Anterior cingulate cortex (tissue), 58 donors: ENCODE data around the gene PHAX.
"Not testable (repeated sequence)": the region's sequence is repeated elsewhere in the genome, so short reads cannot be mapped to it uniquely, and the experiment has no call there.

Experiments used
- DNase-seq, 58 donors: peaks; one replicate each; lab custom pipeline; 2025; lab: John Stamatoyannopoulos, UW

PHAX gene

DNA sequence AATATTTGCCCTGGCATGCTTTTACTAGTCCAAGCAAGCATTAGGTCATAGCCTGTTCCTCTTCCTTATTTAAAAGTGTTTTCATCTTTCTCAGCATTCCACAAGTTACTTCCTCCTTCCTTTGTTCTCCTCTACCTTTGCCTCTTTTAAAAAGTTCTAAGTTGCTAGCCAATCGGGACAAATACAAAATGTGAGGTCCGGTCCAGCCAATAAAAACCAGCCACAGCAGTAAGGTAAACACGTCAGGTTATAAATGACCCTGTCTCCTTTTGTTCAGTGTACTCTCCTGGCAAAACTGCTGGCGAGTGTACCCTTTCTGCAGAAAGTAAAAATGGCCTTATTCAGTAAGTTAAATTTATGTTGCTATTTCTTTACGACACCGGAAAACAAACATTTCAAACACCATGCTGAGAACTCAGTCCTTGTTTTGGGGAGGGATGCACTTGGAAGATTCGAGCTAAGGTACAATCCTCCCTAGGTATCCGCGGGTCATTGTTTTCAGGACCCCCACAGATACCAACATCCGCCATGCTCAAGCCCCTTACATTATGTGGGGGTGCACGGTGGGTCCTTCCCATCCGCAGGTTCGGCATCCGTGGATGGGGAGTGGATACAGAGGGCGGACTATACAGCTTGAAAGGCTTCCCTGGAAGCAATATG lies 646 bp upstream of the PHAX start:
- peak in 1 of 58 donors; percentile 29 for DNase-seq

DNA sequence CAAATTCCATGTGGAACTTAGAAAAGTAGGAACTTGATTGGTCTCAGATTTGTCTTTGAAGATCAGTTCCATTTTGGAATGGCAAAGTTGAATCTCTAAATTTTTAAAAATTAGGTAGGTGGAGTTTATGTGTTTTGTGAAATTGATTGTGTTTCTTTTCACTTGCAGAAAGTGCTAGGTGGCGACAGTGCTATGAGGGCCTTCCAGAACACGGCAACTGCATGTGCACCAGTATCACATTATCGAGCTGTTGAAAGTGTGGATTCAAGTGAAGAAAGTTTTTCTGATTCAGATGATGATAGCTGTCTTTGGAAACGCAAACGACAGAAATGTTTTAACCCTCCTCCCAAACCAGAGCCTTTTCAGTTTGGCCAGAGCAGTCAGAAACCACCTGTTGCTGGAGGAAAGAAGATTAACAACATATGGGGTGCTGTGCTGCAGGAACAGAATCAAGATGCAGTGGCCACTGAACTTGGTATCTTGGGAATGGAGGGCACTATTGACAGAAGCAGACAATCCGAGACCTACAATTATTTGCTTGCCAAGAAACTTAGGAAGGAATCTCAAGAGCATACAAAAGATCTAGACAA lies 2.8 kb downstream of the PHAX start:
- DNase-seq, result no peak

DNA sequence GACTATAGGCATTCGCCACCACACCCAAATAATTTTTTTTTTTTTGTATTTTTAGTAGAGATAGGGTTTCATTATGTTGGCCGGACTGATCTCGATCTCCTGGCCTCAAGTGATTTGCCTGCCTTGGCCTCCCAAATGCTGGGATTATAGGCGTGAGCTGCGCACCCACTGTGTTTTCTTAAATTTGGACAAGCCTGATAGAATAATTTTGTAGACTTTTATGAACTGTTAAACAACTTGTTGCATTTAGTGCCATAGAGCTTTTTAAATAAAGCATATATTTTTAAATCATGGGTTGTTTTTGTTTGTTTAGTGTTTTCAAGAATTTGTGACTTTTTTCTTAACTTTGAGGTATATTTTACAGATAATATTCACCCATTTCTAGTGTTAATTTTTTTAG lies 4.8 kb downstream of the PHAX start:
- no peak for DNase-seq

DNA sequence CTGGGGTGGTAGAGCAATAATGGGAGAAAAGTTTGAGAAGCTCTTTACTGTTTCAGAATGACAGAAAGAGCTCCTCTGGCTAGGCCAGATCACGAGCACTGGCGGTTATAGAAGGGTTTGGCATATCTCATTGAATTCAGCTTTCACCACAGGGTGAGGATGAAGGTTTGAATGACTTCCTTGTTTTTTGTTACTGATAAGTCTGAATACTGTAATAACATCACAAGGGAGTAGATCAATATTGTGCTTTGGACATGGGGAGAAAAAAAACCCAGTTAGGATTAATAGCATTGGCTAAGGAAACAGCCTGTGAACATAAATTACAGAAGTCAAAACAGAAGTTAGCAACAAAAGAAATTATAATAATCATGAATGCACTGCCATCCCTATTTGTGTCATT lies 9.4 kb downstream of the PHAX start:
- DNase-seq, result no peak

DNA sequence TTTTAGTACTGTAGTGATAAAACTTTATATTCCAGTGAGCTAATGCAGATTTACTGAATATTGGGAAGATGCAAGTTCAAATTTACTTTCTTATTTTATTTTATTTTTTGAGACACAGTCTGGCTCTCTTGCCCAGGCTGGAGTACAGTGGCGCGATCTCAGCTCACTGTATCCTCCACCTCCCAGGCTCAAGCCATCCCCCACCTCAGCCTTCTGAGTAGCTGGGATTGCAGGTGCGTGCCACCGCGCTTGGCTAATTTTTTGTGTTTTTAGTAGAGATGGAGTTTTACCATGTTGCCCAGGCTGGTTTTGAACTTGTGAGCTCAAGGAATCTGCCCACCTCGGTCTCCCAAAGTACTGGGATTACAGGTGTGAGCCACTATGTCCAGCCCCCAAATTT lies 9.9 kb downstream of the PHAX start:
- no peak for DNase-seq

DNA sequence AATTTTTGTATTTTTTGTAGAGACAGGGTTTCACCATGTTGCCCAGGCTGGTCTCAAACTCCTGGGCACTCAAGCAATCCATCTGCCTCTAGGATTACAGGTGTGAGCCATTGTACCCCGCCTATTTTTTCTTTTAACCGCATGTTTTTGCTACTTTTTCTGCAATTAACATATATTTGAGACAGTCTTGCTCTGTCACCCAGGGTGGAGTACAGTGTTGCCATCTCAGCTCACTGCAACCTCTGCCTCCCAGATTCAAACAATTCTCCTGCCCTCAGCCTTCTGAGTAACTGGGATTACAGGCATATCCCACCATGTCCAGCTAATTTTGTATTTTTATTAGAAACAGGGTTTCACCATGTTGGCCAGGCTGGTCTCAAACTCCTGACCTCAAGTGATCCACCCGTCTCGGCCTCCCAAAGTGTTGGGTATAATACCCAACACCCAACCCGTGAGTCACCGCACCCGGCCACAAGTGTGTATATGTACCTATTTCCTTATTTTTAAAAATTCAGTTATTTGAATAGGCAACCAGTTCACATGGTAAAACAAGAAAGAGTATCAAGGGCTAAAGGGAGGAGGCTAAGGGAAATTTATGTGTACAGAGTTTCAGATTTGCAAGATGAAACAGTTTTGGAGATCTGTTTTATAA lies 13.3 kb downstream of the PHAX start:
- DNase-seq, result no peak

DNA sequence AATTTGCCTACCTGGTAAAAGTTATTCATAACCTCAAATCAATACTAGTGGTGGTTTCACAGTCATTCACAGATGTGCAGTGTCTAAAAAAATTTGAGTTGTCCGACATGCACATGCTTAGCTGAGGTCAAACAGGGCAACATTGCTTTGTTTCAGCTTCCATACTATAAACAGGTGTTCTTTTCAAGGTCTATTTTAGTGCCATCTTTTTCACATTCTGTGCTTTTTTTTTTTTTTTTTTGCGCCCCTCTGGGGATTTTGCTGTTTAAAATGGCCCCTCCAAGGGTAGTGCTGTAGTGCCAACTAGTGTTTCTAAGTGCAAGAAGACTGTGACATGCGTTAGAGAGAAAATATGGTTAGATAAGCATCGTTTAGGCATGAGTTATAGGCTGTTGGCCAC lies 14.5 kb downstream of the PHAX start:
- DNase-seq, result no peak

DNA sequence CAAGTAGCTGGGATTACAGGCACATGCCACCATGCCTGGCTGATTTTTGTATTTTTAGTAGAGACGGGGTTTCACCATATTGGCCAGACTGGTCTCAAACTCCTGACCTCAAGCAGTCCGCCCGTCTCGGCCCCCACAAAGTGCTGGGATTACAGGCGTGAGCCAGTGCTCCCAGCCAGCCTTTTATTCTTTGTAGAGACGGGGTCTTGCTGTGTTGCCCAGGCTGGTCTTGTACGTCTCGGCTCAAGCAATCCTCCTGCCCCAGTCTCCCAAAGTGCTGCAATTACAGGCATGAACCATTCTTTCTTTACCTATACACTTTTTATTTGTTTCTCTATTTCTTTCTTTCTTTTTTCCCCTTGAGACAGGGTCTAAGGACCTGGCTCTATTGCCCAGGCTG lies 16.9 kb downstream of the PHAX start:
- not testable (repeated sequence) for DNase-seq

DNA sequence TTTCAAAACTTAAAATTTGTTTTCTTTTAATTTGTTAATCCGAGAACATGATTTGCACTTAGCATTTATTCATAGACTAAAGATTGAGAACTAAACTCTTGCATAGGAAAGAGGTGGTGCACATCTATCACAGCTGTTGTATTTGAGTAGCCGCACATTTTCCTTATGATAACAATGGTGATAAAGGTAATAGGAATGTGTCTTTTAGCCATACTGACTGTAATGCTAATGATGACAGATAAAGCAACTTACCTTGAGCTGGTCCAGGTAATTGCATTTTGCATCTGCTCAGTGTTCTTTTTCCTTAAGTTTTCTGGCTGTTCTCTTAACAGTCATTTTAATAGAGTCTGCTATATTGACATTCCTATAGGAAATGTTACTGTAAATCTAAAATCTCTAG lies 19.0 kb downstream of the PHAX start:
- no peak for DNase-seq

DNA sequence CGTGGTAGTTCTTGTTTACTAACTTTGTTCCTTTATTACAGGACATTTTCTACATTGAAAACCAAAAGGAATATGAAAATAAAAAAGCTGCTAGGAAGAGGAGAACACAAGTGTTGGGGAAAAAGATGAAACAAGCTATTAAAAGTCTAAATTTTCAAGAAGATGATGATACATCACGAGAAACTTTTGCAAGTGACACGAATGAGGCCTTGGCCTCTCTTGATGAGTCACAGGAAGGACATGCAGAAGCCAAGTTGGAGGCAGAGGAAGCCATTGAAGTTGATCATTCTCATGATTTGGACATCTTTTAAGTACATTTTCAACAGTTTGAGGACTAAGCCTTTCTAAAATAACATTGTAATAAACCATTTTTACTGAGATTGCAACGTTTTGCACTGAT lies 23.8 kb downstream of the PHAX start:
- DNase-seq, result no peak

DNA sequence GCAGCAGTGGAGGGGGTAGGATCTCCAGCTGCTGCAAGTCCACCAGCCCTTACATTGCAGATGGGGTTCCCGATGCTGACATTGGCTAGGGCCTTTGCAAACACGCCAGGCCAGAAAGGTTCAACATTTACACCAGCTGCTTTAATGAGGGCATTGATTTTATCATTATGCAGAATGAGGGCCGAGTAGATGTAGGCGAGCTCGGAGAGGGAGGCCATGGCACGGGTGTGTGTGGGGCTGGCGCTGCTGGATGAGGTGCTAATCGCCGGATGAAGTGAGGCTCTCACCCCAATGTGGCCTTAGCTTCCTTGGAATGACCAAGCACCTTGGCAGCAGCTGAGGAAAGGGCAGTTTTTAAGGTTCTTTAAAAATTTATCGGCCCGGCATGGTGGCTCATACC lies 27.4 kb downstream of the PHAX start:
- DNase-seq, result no peak

DNA sequence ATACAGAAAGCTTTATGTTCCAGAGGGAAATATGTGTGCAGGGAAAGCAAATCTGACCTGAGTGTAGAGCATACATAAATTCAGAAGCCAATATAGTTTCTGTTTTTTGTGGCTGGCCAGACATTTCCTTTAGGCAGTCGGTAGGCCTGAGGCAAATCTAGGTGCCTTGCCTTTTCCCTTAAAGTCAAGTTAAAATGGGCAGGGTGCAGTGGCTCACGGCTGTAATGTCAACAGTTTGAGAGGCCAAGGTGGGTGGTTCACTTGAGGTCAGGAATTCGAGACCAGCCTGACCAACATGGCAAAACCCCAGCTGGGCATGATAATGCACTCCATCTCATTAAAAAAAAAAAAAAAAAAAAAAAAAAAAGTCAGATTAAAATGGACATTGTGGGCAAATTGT lies 31.2 kb downstream of the PHAX start:
- DNase-seq, result no peak

DNA sequence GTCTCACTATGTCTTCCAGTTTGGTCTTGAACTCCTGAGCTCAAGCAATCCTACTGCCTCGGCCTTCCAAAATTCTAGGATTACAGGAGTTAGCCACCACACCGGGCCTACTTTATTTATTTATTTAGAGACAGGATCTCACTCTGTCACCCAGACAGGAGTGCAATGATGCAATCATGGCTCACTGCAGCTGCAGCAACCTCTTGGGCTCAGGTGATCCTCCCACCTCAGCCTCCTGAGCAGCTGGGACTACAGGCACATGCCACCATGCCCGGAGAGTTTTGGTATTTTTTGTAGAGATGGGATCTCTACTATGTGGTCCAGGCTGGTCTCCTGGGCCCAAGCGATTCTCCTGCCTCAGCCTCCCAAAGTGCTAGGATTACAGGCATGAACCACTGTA lies 32.8 kb downstream of the PHAX start:
- no peak for DNase-seq

DNA sequence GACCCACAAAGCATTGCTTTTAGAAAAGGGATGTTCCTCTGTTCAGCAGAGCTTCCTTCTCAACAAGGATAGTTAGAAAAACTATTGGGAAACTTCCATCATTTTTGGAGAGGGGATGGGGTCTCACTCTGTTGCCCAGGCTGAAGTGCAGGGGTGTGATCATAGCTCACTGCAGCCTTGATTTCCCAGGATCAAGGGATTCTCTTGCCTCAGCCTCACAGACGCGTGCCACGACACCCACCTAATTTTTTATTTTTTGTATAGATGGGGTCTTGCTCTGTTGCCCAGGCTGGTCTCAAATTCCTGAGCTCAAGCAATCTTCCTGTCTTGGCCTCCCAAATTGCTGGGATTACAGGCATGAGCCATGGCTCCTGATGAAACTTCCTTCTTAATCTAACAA lies 34.8 kb downstream of the PHAX start:
- no peak for DNase-seq

DNA sequence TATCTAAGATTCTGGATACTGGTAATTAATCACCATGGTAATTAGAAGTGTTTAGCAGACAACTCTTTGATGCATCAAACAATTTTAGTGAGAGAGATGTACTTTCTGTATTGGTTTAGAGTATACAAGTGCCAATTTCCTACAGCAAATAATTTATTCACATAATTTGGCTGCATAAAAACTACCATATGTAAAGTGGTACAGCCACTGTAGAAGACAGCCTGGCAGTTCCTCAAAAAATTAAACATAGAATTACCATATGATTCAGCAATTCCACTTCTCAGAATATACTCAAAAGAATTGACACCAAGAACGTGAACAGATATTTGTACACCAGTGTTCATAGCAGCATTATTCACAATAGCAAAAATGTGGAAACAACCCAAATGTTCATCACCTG lies 36.2 kb downstream of the PHAX start:
- DNase-seq, result no peak

DNA sequence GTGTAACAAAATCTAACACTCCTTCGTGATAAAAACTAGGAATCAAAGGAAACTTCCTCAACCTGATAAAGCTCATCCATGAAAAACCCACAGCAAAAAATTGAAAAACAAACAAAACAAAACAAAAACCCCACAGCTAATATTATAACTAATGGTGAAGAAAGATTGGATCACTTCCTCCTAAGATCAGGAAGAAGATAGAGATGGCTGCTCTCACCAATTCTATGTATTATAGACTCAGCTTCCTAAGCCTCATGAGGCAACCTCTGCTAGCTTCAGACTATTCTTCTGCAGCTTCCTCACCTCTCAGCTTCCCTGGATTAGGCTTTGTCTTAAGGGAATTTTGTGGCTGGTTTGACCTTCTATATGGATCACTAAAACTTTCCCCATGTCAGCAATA lies 40.1 kb downstream of the PHAX start:
- DNase-seq, result no peak

DNA sequence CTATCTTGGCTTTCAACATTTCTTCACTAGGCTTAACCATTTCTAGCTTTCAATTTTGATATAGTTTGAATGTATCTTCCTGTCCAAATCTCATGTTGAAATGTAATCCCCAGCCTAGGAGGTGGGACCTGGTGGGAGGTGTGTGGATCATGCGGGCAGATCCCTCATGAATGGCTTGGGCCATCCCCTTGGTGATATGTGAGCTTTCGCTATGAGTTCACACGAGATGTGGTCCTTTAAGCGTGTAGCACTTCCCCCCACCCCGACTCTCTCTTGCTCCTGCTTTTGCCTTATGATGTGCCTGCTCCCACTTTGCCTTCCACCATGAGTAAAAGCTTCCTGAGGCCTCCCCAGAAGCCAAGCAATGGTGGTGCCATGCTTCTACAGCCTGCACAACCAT lies 40.6 kb downstream of the PHAX start:
- DNase-seq, result no peak

DNA sequence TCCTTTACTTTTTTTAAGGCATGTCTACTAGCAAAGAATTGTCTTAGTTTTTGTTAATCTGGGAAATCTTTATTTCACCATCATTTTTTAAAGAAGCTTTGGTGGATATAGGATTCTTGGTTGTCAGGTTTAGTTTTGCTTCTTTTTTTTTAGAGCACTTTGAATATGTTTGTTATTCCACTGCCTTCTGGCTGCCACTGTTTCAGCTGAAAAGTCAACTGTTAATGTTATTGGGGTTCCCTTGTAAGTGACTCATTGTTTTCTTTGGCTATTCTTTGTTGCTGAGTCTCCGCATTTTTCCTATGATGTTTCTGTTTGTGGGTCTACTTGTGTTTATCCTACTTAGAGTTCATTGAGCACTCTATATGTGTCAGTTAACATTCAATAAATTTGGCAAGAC lies 44.4 kb downstream of the PHAX start:
- no peak for DNase-seq

DNA sequence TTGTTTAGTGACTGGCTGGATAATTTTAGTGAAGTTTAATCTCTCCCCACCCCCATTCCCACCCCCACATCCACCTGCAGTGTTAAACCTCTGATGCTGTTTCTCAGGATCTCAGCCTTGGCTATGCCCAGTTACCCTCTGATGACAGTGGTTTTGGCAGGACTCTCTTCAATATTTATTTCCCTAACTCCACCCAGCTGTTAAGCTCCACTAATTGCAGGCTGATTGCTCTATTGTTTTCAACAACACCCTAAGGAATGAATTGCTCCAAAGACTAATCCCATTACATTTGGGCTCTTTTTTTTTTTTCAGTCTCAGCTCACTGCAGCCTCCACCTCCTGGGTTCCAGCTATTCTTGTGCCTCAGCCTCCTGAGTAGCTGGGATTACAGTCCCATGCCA lies 46.3 kb downstream of the PHAX start:
- no peak for DNase-seq

DNA sequence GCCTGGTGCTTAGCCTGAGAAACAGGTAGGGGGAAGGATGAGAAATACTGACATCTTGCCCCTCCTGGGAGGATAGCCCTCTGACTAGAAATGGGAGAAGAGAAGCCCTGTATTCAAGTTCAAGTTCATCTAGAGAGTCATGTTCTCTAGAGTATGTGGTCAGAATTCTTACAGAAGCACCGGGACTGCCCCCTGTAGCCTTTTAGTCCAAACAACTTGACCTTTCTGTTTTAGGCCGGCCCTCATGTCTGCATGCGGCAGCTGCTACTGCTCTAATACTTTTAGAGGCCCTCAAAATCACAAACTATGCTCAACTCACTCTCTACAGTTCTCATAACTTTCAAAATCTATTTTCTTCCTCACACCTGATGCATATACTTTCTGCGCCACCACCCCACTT lies 47.7 kb downstream of the PHAX start:
- DNase-seq, result no peak

DNA sequence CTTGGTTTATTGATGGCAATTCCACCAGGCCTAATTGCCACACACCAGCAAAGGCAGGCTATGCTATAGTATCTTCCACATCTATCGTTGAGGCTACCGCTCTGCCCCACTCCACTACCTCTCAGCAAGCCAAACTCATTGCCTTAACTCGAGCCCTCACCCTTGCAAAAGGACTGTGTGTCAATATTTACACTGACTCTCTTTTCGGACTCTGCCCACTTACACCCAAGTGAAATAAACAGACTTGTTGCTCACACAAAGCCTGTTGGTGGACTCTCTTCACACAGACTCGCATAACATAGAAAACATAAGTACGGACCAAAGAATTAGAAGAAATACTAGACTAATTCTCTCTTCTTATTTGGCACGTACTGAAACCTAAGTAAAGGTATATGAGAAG lies 48.3 kb downstream of the PHAX start:
- DNase-seq, result not testable (repeated sequence)

DNA sequence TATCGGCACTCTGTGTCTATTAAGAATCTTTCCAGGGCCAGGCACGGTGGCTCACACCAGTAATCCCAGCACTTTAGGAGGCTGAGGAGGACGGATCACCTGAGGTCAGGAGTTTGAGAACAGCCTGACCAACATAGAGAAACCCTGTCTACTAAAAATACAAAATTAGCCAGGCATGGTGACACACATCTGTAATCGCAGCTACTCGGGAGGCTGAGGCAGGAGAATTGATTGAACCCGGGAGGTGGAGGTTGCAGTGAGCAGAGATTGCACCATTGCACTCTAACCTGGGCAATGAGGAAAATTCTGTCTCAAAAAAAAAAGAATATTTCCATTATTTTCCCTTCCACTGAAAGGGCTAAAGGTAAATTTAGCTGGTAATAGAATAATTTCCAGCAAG lies 49.0 kb downstream of the PHAX start:
- not testable (repeated sequence) for DNase-seq
